ENCODE measurements around the gene STATH. TPM values are rescaled to one million over a fixed set of nuclear protein-coding genes. Genes with fewer than 3 reads are reported as not detected.
A peak's percentile ranks its signal among the peaks of the same experiment; 100 is the strongest.
"Not testable (repeated sequence)": the region's sequence is repeated elsewhere in the genome, so short reads cannot be mapped to it uniquely, and the experiment has no call there.

The STATH gene
- polyA plus RNA-seq, 3 donors, result not detected

- H3K27me3 ChIP-seq (ENCODE audit: control insufficient read depth in 2 of 2, insufficient read depth in 2 of 2, low read length in 2 of 2); H4K20me1 ChIP-seq (ENCODE audit: insufficient read depth, low read length); DNase-seq; H3K27ac Mint-ChIP-seq; H3K4me2 ChIP-seq (replicated peaks; ENCODE audit: extremely low read depth, low read length, poor library complexity, severe bottlenecking); H3K79me2 ChIP-seq (ENCODE audit: insufficient read depth, low read length); H2AFZ ChIP-seq (ENCODE audit: insufficient read depth, low read depth, low read length, poor library complexity, severe bottlenecking); H3K27ac ChIP-seq (ENCODE audit: low read depth in 1 of 2, low read length in 2 of 2); H3K9ac ChIP-seq (ENCODE audit: insufficient read depth, low read length, poor library complexity, severe bottlenecking); H3K27me3 Mint-ChIP-seq (ENCODE audit: low read depth in 3 of 3); H3K4me1 ChIP-seq (ENCODE audit: control insufficient read depth in 1 of 2, insufficient read depth in 2 of 2, low read length in 2 of 2); intact Hi-C loops (cut with micrococcal nuclease); H3K4me3 ChIP-seq (replicated peaks in 1 of 3; ENCODE audit: low read depth in 2 of 3, low read length in 3 of 3); H3K4me1 Mint-ChIP-seq; H3K36me3 ChIP-seq (replicated peaks in 1 of 2; ENCODE audit: control insufficient read depth in 1 of 2, insufficient read depth in 2 of 2, low read length in 2 of 2); H3K36me3 Mint-ChIP-seq; H3K4me3 Mint-ChIP-seq: not testable (repeated sequence)
- peaks cover 4 to 19% (median 11%) of the 10 kb centered on the region in 7 donors for H3K9me3 Mint-ChIP-seq
- H3K9me3 ChIP-seq (replicated peaks in 1 of 2; ENCODE audit: control insufficient read depth in 1 of 2, insufficient read depth in 1 of 2, low read length in 2 of 2), result peaks cover 0 to 21% of the 10 kb centered on the region in 2 donors
- 90% methylated on average over 18 of the region's 18 CpGs for WGBS (ENCODE audit: insufficient coverage)
Measured at GRCh38 chr4:70037559-70037958, 41.8 kb downstream of the STATH start.

- not testable (repeated sequence) for H3K27ac Mint-ChIP-seq; H3K27me3 Mint-ChIP-seq (ENCODE audit: low read depth in 3 of 3)
Measured at GRCh38 chr4:70039928-70040327, 44.2 kb downstream of the STATH start.

DNA sequence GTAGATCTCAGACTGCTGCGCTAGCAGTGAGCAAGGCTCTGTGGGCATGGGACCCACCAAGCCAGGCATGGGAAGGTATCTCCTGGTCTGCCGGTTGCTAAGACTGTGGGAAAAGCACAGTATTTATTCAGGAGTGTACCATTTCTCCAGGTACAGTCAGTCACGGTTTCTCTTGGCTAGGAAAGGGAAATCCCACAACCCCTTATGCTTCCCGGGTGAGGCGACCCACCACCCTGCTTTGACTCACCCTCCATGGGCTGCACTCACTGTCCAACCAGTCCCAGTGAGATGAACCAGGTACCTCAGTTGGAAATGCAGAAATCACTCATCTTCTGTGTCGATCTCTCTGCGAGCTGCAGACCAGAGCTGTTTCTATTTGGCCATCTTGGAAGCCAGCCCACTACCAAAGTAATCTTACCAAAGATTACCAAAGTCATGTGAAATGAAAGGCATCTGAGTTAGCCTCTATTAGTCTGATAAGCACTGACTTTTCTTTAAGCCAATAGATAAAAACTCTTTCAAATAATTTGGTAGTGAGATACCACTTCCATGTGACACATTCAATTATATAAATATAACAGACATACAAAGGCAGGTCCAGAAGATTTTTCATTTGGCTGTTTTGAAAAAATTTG is 46.0 kb downstream of the STATH start:
- Histone ChIP-seq H3K27me3 (ENCODE audit: control insufficient read depth in 2 of 2, insufficient read depth in 2 of 2, low read length in 2 of 2) (no peaks in the 10 kb centered on the region), H3K4me1 (ENCODE audit: control insufficient read depth in 1 of 2, insufficient read depth in 2 of 2, low read length in 2 of 2) (no peaks in the 10 kb centered on the region), H2AFZ (ENCODE audit: insufficient read depth, low read depth, low read length, poor library complexity, severe bottlenecking) (no peak overlapping the region), H3K9ac (ENCODE audit: insufficient read depth, low read length, poor library complexity, severe bottlenecking) (no peak overlapping the region), H4K20me1 (ENCODE audit: insufficient read depth, low read length) (no peaks in the 10 kb centered on the region), H3K36me3 (replicated peaks in 1 of 2; ENCODE audit: control insufficient read depth in 1 of 2, insufficient read depth in 2 of 2, low read length in 2 of 2) (no peaks in the 10 kb centered on the region), H3K4me2 (replicated peaks; ENCODE audit: extremely low read depth, low read length, poor library complexity, severe bottlenecking) (no peak overlapping the region), H3K9me3 (replicated peaks in 1 of 2; ENCODE audit: control insufficient read depth in 1 of 2, insufficient read depth in 1 of 2, low read length in 2 of 2) (peaks cover 0 to 19% of the 10 kb centered on the region in 2 donors), H3K27ac (ENCODE audit: low read depth in 1 of 2, low read length in 2 of 2) (no peak overlapping the region), H3K4me3 (replicated peaks in 1 of 3; ENCODE audit: low read depth in 2 of 3, low read length in 3 of 3) (no peak overlapping the region), H3K79me2 (ENCODE audit: insufficient read depth, low read length) (no peaks in the 10 kb centered on the region)
- peaks cover 4 to 17% (median 10%) of the 10 kb centered on the region in 7 donors for H3K9me3 Mint-ChIP-seq
- peak overlapping the region in 1 of 7 donors; percentile 35 for H3K27ac Mint-ChIP-seq
- WGBS (ENCODE audit: insufficient coverage), result 89% methylated on average over 6 of the region's 7 CpGs
- TF ChIP-seq, protein P1, sequence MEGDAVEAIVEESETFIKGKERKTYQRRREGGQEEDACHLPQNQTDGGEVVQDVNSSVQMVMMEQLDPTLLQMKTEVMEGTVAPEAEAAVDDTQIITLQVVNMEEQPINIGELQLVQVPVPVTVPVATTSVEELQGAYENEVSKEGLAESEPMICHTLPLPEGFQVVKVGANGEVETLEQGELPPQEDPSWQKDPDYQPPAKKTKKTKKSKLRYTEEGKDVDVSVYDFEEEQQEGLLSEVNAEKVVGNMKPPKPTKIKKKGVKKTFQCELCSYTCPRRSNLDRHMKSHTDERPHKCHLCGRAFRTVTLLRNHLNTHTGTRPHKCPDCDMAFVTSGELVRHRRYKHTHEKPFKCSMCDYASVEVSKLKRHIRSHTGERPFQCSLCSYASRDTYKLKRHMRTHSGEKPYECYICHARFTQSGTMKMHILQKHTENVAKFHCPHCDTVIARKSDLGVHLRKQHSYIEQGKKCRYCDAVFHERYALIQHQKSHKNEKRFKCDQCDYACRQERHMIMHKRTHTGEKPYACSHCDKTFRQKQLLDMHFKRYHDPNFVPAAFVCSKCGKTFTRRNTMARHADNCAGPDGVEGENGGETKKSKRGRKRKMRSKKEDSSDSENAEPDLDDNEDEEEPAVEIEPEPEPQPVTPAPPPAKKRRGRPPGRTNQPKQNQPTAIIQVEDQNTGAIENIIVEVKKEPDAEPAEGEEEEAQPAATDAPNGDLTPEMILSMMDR (IDR thresholded peaks at IDR 0.05), result no peak
- H3K36me3 Mint-ChIP-seq, result no peaks in the 10 kb centered on the region
- no peak for DNase-seq
- peak overlapping the region in 1 of 2 donors; percentile 48 for H3K4me3 Mint-ChIP-seq
- H3K4me1 Mint-ChIP-seq, result no peaks in the 10 kb centered on the region
- intact Hi-C loops (cut with micrococcal nuclease), result no loop called here
- peaks cover 0 to 5% (median 4%) of the 10 kb centered on the region in 3 donors for H3K27me3 Mint-ChIP-seq (ENCODE audit: low read depth in 3 of 3)

More at GRCh38 chr4:70039928-70040327, 44.2 kb downstream of the STATH start:
- H3K27ac ChIP-seq (ENCODE audit: low read depth in 1 of 2, low read length in 2 of 2); DNase-seq; intact Hi-C loops (cut with micrococcal nuclease); H4K20me1 ChIP-seq (ENCODE audit: insufficient read depth, low read length); H3K4me3 Mint-ChIP-seq; H2AFZ ChIP-seq (ENCODE audit: insufficient read depth, low read depth, low read length, poor library complexity, severe bottlenecking); H3K4me2 ChIP-seq (replicated peaks; ENCODE audit: extremely low read depth, low read length, poor library complexity, severe bottlenecking); H3K36me3 ChIP-seq (replicated peaks in 1 of 2; ENCODE audit: control insufficient read depth in 1 of 2, insufficient read depth in 2 of 2, low read length in 2 of 2); H3K79me2 ChIP-seq (ENCODE audit: insufficient read depth, low read length); H3K9ac ChIP-seq (ENCODE audit: insufficient read depth, low read length, poor library complexity, severe bottlenecking); H3K4me3 ChIP-seq (replicated peaks in 1 of 3; ENCODE audit: low read depth in 2 of 3, low read length in 3 of 3); H3K27me3 ChIP-seq (ENCODE audit: control insufficient read depth in 2 of 2, insufficient read depth in 2 of 2, low read length in 2 of 2); H3K36me3 Mint-ChIP-seq; H3K4me1 ChIP-seq (ENCODE audit: control insufficient read depth in 1 of 2, insufficient read depth in 2 of 2, low read length in 2 of 2); H3K4me1 Mint-ChIP-seq: not testable (repeated sequence)
- H3K9me3 ChIP-seq (replicated peaks in 1 of 2; ENCODE audit: control insufficient read depth in 1 of 2, insufficient read depth in 1 of 2, low read length in 2 of 2), result peaks cover 0 to 21% of the 10 kb centered on the region in 2 donors
- peaks cover 4 to 17% (median 10%) of the 10 kb centered on the region in 7 donors for H3K9me3 Mint-ChIP-seq

DNA sequence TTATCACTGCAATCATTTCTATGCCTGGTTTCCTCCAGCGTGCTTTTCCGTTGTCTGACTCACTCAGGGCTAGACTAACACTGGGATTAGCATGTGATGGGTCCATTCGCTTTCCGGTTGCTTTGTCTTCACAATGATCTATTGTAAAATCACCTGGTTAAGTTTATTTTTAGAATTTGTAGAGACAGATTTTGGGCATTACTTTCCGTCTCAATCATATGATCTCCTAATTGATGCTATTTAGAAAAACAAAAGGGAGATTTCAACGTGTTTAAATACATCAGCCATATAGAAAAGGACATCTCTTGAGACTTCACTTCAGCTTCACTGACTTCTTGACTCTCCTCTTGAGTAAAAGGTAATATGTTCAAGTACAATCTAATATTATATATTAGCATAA is 54.4 kb downstream of the STATH start, which contains the start of gene HTN1:
TSS of gene HTN1 (plus strand) at position 301 of the 400 bp plus-strand sequence. CDS start 2,639 bp downstream, outside the sequence.
- H2AFZ ChIP-seq (ENCODE audit: insufficient read depth, low read depth, low read length, poor library complexity, severe bottlenecking); H3K9ac ChIP-seq (ENCODE audit: insufficient read depth, low read length, poor library complexity, severe bottlenecking); H3K27ac Mint-ChIP-seq; intact Hi-C loops (cut with micrococcal nuclease); H3K4me3 Mint-ChIP-seq; H3K27me3 Mint-ChIP-seq (ENCODE audit: low read depth in 3 of 3); H4K20me1 ChIP-seq (ENCODE audit: insufficient read depth, low read length); H3K27me3 ChIP-seq (ENCODE audit: control insufficient read depth in 2 of 2, insufficient read depth in 2 of 2, low read length in 2 of 2); H3K36me3 ChIP-seq (replicated peaks in 1 of 2; ENCODE audit: control insufficient read depth in 1 of 2, insufficient read depth in 2 of 2, low read length in 2 of 2); H3K4me3 ChIP-seq (replicated peaks in 1 of 3; ENCODE audit: low read depth in 2 of 3, low read length in 3 of 3); H3K27ac ChIP-seq (ENCODE audit: low read depth in 1 of 2, low read length in 2 of 2); H3K9me3 ChIP-seq (replicated peaks in 1 of 2; ENCODE audit: control insufficient read depth in 1 of 2, insufficient read depth in 1 of 2, low read length in 2 of 2); H3K9me3 Mint-ChIP-seq; DNase-seq; H3K79me2 ChIP-seq (ENCODE audit: insufficient read depth, low read length); H3K4me1 ChIP-seq (ENCODE audit: control insufficient read depth in 1 of 2, insufficient read depth in 2 of 2, low read length in 2 of 2); H3K4me2 ChIP-seq (replicated peaks; ENCODE audit: extremely low read depth, low read length, poor library complexity, severe bottlenecking); H3K4me1 Mint-ChIP-seq; H3K36me3 Mint-ChIP-seq: not testable (repeated sequence)
- WGBS (ENCODE audit: insufficient coverage), result no CpG with 5 or more reads among the region's 6 CpGs

Data from CD14-positive monocyte (primary cell).